ENCODE results near the gene FSIP1.

DNA sequence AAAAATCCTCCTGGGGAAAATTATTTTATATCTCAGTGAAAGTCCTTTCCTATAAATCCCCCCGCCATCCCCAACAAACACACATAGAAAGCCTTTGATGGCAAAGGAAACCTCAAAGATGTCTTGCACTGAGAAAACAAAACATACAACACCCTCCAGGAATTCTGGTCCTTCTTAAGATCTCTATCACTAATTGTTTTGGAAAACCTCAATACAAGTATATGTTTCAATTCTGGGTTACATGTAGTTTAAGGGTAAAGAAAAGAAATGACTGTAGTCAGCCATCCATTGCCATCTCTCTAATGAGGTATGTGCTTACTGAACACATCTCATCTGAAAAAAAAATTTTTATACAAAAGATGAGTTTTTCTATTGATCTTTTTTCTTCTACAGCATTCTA, 97.3 kb downstream of the FSIP1 start:
- TF ChIP-seq POLR2AphosphoS5 (IDR thresholded peaks at IDR 0.05) (no peak), EP300 (IDR thresholded peaks at IDR 0.05) (no peak)
- TF ChIP-seq, protein P1, sequence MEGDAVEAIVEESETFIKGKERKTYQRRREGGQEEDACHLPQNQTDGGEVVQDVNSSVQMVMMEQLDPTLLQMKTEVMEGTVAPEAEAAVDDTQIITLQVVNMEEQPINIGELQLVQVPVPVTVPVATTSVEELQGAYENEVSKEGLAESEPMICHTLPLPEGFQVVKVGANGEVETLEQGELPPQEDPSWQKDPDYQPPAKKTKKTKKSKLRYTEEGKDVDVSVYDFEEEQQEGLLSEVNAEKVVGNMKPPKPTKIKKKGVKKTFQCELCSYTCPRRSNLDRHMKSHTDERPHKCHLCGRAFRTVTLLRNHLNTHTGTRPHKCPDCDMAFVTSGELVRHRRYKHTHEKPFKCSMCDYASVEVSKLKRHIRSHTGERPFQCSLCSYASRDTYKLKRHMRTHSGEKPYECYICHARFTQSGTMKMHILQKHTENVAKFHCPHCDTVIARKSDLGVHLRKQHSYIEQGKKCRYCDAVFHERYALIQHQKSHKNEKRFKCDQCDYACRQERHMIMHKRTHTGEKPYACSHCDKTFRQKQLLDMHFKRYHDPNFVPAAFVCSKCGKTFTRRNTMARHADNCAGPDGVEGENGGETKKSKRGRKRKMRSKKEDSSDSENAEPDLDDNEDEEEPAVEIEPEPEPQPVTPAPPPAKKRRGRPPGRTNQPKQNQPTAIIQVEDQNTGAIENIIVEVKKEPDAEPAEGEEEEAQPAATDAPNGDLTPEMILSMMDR (IDR thresholded peaks at IDR 0.05) = no peak
